Measurements from ENCODE around the gene FITM2.
"Not testable (repeated sequence)": the region's sequence is repeated elsewhere in the genome, so short reads cannot be mapped to it uniquely, and the experiment has no call there.

FITM2 gene

GRCh38 chr20:44348168-44348659, 37.2 kb upstream of the FITM2 start:
- no peak for DNase-seq (ENCODE audit: low read depth)
- no peak overlapping the region for H3K4me3 ChIP-seq (ENCODE audit: low read depth, low read length)
- TF ChIP-seq CTCF (IDR thresholded peaks at IDR 0.05; ENCODE audit: low read depth, low read length) = no peak
- no peak for TF ChIP-seq POLR2A (IDR thresholded peaks at IDR 0.05; ENCODE audit: extremely low read depth, insufficient read length)
- TF ChIP-seq MAX (IDR thresholded peaks at IDR 0.05; ENCODE audit: low read depth, low read length) = no peak
- TF ChIP-seq MYC (IDR thresholded peaks at IDR 0.05; ENCODE audit: low read depth, low read length) = no peak

- not testable (repeated sequence) for DNase-seq (ENCODE audit: low read depth); H3K4me3 ChIP-seq (ENCODE audit: low read depth, low read length)
These were observed 34.9 kb upstream of the FITM2 start for GRCh38 chr20:44345941-44346340.

- DNase-seq (ENCODE audit: low read depth) = no peak
- TF ChIP-seq MYC (IDR thresholded peaks at IDR 0.05; ENCODE audit: low read depth, low read length) (no peak), MAX (IDR thresholded peaks at IDR 0.05; ENCODE audit: low read depth, low read length) (no peak), POLR2A (IDR thresholded peaks at IDR 0.05; ENCODE audit: extremely low read depth, insufficient read length) (no peak), CTCF (IDR thresholded peaks at IDR 0.05; ENCODE audit: low read depth, low read length) (no peak)
These were observed 34.1 kb upstream of the FITM2 start for GRCh38 chr20:44345147-44345546.

GRCh38 chr20:44344723-44345122, 33.7 kb upstream of the FITM2 start:
- DNase-seq (ENCODE audit: low read depth) = no peak
- TF ChIP-seq MYC (IDR thresholded peaks at IDR 0.05; ENCODE audit: low read depth, low read length) = no peak
- no peak for TF ChIP-seq MAX (IDR thresholded peaks at IDR 0.05; ENCODE audit: low read depth, low read length)
- no peak for TF ChIP-seq CTCF (IDR thresholded peaks at IDR 0.05; ENCODE audit: low read depth, low read length)
- no peak for TF ChIP-seq POLR2A (IDR thresholded peaks at IDR 0.05; ENCODE audit: extremely low read depth, insufficient read length)
- H3K4me3 ChIP-seq (ENCODE audit: low read depth, low read length) = no peak overlapping the region

More at GRCh38 chr20:44345147-44345546, 34.1 kb upstream of the FITM2 start:
- H3K4me3 ChIP-seq (ENCODE audit: low read depth, low read length) = no peak overlapping the region

GRCh38 chr20:44343162-44343675, 32.2 kb upstream of the FITM2 start:
- DNase-seq (ENCODE audit: low read depth) = no peak
- H3K4me3 ChIP-seq (ENCODE audit: low read depth, low read length) = no peak overlapping the region

GRCh38 chr20:44342248-44342647, 31.2 kb upstream of the FITM2 start:
- TF ChIP-seq CTCF (IDR thresholded peaks at IDR 0.05; ENCODE audit: low read depth, low read length) (no peak), MAX (IDR thresholded peaks at IDR 0.05; ENCODE audit: low read depth, low read length) (no peak), MYC (IDR thresholded peaks at IDR 0.05; ENCODE audit: low read depth, low read length) (no peak), POLR2A (IDR thresholded peaks at IDR 0.05; ENCODE audit: extremely low read depth, insufficient read length) (no peak)
- DNase-seq (ENCODE audit: low read depth) = no peak
- H3K4me3 ChIP-seq (ENCODE audit: low read depth, low read length) = no peak overlapping the region

More at GRCh38 chr20:44343162-44343675, 32.2 kb upstream of the FITM2 start:
- TF ChIP-seq POLR2A (IDR thresholded peaks at IDR 0.05; ENCODE audit: extremely low read depth, insufficient read length) = no peak
- TF ChIP-seq MAX (IDR thresholded peaks at IDR 0.05; ENCODE audit: low read depth, low read length) = no peak
- no peak for TF ChIP-seq CTCF (IDR thresholded peaks at IDR 0.05; ENCODE audit: low read depth, low read length)
- no peak for TF ChIP-seq MYC (IDR thresholded peaks at IDR 0.05; ENCODE audit: low read depth, low read length)

Data from NB4 (cell line).